RCC 7860 (cell line): ENCODE measurements around the gene WDR41.
A peak's percentile ranks its signal among the peaks of the same experiment; 100 is the strongest.

Experiments
- DNase-seq: peaks from one replicate; pipeline ENCODE4 v3.0.0-alpha.2; 2015; ENCODE audit warnings: low spot score
- FAIRE-seq: peaks from 2 replicates; lab custom pipeline; 2012; peaks lifted over from hg19 to GRCh38; lab: Jason Lieb, UNC

WDR41 gene

DNA sequence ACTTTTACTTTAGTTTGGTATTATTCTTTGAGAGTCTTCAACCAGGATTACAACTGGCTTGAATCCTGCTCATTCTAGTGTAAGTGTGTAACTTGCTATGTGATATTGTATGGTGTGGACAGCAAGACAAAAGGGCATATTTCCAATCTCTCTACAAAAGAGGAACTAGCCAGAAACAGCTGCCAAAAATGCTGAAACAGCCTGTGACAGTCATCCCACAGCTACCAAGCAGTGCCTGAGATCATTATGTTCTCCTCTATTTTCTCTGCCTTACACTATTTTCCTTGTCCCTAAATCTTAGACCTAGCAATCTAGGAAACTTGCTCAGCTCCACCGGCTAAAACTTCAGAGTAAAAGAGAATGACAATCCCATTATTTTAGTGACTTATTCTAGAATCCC, 42.8 kb downstream of the WDR41 start:
- FAIRE-seq (no peak), DNase-seq (no peak)

GRCh38 chr5:77448831-77449230, 43.3 kb downstream of the WDR41 start:
- FAIRE-seq: no peak
- DNase-seq: no peak

- FAIRE-seq: no peak
Measured at GRCh38 chr5:77444356-77444755, 47.8 kb downstream of the WDR41 start.

DNA sequence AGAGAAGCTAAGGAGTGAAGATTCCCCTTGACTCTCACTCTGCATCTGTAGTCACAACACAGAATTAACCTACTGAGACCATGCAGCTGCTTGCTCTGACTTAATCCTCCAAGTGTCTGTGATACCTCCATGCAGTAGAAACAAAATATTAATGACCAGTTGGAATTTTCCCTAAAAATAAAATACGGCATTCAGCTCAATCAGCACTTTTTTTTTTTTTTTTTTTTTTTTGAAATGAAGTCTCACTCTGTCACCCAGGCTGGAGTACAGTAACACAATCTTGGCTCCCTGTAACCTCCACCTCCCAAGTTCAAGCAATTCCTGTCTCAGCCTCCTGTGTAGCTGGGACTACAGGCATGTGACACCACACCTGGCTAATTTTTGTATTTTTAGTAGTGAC, 48.4 kb downstream of the WDR41 start:
- FAIRE-seq: no peak
- DNase-seq: no peak

More at GRCh38 chr5:77444356-77444755, 47.8 kb downstream of the WDR41 start:
- DNase-seq: no peak

- FAIRE-seq: no peak
Measured at GRCh38 chr5:77438071-77438470, 54.0 kb downstream of the WDR41 start.

GRCh38 chr5:77437194-77437593, 54.9 kb downstream of the WDR41 start:
- no peak for FAIRE-seq
- no peak for DNase-seq

More at GRCh38 chr5:77438071-77438470, 54.0 kb downstream of the WDR41 start:
- no peak for DNase-seq

DNA sequence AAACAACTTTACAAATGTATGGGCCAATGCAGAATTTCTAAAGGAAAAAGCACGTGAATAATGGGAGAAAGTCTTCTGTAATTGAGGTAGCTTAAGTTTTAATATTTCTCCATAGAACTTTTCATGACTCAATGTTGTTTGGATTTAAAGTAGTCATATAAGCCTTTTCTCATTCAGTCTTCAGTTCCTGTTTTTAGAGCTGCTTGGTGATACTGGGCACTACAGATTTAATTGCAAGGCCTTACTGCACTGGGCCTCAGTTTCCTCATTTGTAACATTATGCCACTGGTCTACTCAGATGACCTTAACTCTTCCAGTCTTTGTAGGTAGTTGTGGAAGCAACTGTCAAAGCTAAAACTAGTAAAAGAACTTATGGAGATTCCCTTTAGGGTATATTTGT, 60.4 kb downstream of the WDR41 start:
- FAIRE-seq (no peak), DNase-seq (no peak)

- no peak for FAIRE-seq
Measured at GRCh38 chr5:77431286-77431685, 60.8 kb downstream of the WDR41 start.

DNA sequence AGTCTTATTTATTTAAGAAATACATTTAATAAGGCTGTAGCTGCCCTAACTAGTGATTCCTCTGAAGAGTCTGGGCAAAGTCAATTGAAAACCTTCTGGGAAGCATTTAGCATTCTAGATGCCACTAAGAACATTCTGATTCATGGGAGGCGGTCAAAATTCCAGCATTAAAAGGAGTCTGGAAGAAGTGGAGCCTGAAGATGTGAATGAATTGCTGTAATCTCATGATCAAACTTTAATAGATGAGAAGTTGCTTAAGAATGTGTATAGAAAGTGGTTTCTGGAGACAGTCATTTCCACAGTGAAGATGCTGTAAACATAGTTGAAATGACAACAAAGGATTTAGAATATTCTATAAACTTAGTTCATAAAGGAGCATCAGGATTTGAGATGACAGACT, 61.4 kb downstream of the WDR41 start:
- DNase-seq (no peak), FAIRE-seq (no peak)

More at GRCh38 chr5:77431286-77431685, 60.8 kb downstream of the WDR41 start:
- DNase-seq: no peak

DNA sequence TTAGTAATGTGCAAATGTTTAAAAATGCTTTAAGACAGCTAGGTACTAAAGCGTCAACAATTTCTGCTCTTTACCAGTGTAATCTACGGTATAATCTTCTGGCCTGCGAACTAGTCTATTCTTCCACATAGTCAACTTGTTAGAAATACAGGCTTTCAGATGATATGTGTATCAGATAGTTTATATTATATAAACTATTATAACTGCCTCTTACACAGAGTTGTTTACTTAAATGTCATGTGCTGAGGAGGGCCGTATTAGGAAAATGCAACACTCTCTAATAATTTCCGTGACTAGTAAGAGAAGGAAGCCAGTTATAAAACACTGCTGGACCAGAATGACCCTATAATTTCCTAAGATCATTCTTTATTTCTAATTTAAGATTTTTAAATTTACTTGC, 63.6 kb downstream of the WDR41 start:
- DNase-seq (no peak), FAIRE-seq (no peak)

DNA sequence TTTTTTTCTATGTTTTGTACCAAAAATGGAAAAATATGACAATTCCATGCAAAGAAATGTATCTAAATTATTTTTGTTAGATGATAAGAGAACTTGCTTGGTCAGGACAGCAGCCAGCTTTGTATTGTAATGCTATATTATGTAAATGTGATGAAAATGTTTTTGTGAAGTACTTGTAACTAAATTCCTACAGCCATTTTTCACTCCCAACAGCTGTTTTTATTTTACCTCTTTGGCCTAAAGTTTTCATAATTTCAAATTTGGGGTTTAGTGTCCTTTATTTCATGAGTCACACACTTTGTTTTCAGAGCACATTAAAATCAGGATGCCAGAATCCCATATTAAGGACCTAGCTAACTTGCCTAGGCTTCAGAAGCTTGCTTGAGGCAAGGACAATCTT, 64.1 kb downstream of the WDR41 start:
- no peak for DNase-seq
- FAIRE-seq: no peak

DNA sequence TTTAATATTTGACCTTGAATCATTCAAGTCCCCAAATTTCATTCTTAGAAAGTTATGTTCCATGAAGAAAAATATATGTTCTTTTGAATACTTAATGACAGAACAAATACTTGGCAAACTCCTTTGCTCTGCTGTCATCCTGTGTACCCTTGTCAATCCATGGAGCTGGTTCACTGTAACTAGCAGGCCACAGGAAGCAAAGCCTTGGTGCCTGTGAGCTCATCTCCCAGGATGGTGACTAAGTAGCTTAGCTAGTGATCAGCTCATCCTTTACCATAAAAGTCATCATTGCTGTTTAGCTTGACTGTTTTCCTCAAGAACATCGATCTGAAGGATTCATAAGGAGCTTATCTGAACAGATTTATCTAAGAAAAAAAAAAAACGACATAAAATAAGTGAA, 65.4 kb downstream of the WDR41 start:
- DNase-seq (peak; percentile 29), FAIRE-seq (no peak)

- FAIRE-seq (no peak), DNase-seq (no peak)
Measured at GRCh38 chr5:77425998-77426659, 66.0 kb downstream of the WDR41 start.

- DNase-seq: no peak
- FAIRE-seq: no peak
Measured at GRCh38 chr5:77425420-77425819, 66.7 kb downstream of the WDR41 start.

DNA sequence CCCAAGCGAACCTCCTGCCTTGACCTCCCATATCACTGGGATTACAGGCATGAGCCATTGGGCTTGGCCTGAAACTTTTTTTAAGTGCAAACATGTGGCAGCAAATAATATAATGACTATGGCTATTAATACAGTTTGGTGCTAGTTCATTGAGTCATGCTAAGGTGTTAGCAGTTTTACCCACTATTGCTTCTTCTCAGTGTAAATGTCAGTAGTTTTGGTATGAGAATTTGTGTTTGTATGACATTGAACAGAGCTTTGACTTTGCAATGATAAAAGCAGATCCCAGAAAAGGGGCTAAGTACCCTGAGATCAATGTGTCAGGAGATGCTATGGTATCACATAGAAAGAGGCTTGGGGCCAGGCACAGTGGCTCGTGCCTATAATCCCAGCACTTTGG, 67.2 kb downstream of the WDR41 start:
- FAIRE-seq (no peak), DNase-seq (no peak)

- no peak for FAIRE-seq
- DNase-seq: no peak
Measured at GRCh38 chr5:77423022-77423750, 68.9 kb downstream of the WDR41 start.

DNA sequence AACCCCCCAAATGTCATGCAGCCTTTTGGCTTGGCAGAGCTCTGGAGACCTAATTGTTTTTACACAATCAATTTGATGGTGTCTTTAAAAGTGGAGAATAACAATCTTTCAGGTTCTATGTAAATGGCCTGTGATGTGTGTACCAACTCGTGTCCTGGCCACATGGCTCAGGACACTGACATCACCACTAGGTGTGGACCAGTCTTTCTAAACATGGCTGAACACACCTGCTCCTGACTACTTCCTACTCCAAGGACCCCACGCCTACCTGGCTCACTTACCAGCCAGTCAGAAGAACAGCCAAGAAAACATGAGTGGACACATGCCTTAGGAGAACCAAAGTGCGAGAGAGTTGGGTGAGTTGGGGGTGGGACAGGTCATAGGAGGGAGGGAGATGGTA, 71.2 kb downstream of the WDR41 start:
- DNase-seq (no peak), FAIRE-seq (no peak)

DNA sequence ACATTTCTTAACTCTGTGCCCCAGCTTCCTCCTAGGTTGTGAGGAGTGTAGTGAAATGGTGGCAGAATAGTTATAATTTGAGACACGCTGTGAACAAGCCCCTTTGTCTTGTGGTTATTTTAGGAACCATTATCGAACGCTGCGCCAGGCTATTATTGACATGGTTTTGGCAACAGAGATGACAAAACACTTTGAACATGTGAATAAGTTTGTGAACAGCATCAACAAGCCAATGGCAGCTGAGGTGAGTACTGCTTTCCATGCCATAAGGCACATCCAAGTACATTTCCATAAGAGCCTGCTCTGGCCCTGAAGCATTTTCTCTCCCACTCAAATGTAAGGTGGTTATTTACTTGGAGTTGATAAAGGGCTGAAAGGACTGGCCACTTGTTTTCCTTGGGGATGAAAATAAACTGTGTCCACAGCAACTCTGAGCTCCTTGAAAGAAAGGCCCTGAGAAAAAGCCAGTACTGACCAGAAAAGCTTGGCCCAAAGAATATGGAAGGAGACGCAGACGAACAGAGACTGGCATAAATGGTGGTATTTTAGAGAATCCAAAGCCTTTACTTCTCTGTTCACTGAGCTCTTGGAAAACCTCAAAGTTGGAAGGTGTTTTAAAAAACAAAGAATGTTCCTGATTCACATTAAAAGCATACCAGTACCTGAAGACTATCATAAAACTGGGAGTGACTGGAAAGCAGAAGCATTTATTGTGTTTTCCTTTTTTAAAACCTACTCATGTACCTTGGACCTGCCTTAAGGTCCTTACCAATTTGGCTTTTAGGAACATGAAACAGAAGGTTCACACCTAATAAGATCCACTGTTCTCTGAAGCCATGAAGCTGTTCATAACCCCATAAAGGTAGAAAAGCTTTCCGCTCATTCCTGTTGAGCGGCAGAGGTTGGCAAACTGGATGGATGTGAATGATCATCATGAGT, 72.2 kb downstream of the WDR41 start:
- FAIRE-seq: no peak

DNA sequence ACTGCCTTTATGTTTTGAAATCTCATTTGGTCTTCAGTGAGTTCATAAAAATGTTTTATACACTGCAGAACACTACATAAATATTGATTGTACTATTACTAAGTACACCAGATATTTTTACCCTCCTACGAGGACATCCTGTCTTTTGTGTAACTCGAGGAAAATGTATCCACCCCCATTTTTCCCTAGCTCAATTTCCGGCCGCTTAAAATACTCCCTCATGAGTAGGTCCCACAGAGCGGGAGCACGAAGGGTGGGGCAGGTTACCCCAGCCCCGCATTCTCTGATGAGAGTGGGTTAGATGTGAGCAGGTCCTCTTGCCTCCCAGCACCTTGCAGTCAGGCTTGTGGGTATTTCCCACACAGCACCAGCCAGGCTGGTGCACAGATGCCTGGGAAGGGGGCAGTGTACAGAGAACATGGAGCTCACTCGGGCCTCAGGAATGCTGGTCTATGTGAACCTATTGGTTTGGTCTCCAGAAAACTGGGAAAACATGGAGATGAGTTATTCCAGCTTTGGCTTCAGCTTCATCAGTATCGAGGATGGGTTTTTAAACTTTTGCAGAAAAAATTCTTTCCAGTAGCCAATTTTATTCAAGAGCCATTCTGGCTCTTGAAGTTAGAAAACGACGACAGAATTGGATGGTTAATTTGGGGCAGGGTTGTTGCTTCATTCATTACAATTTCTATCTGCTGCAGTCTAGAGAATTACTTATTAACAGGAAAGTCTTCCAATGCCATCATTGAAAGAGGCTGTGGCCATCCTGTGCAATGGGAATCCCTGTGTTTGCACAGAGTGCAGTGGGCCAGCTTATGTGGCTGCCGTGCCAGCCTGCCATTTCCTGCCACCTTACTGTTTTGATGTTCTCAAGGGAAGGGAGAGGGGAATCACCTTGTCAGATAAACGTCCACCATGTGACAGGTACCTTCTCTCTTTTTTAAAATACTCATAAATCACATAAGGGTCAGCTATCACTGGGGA, 73.2 kb downstream of the WDR41 start:
- DNase-seq: no peak

More for the DNA sequence above, 72.2 kb downstream of the WDR41 start:
- DNase-seq: no peak

GRCh38 chr5:77418162-77418561, 74.0 kb downstream of the WDR41 start:
- no peak for DNase-seq
- no peak for FAIRE-seq

More for the DNA sequence above, 73.2 kb downstream of the WDR41 start:
- no peak for FAIRE-seq
